T-helper 17 cell (primary cell): ENCODE results near the gene C9orf43. TPM values are rescaled to one million over a fixed set of nuclear protein-coding genes. Genes with fewer than 3 reads are reported as not detected.

Experiments
- ATAC-seq: fragments of 150-1000 bp; cut with Tn5 transposase; 2 replicates; pipeline ENCODE4 v1.10.0; 2021; ENCODE audit warnings: mild to moderate bottlenecking, moderate library complexity
- DNase-seq, 3 donors: peaks; one replicate each; pipeline versions ENCODE4 v3.0.0 to v3.0.0-alpha.2; 2020 to 2021
- H3K9me3 ChIP-seq: one replicate; pipeline ENCODE4 v1.7.0; 2013; ENCODE audit warnings: low read length, mild to moderate bottlenecking; ENCODE audit not compliant: control insufficient read depth, poor library complexity, severe bottlenecking
- H3K27ac Mint-ChIP-seq: one replicate; pipeline ENCODE4 v1.8.0; 2022; ENCODE audit warnings: mild to moderate bottlenecking, moderate library complexity, mixed read lengths
- H3K27me3 Mint-ChIP-seq: one replicate; pipeline ENCODE4 v1.8.0; 2022; ENCODE audit warnings: mixed read lengths
- H3K36me3 Mint-ChIP-seq: one replicate; pipeline ENCODE4 v1.8.0; 2022; ENCODE audit warnings: low read depth, mixed read lengths
- H3K4me1 Mint-ChIP-seq: one replicate; pipeline ENCODE4 v1.8.0; 2022; ENCODE audit warnings: mild to moderate bottlenecking, mixed read lengths
- H3K4me3 Mint-ChIP-seq: one replicate; pipeline ENCODE4 v1.8.0; 2022; ENCODE audit warnings: mild to moderate bottlenecking, moderate library complexity, mixed read lengths
- total RNA-seq, 4 donors: library from RNA in 2 of 4; stranded (reverse) in 2 of 4; gene quantifications; one replicate each; pipeline ENCODE4 v1.2.3 and lab custom pipeline; 2022 to 2026

Gene C9orf43
- total RNA-seq, 2 donors from 2014 or later, result 0.47 to 0.65 TPM

DNA sequence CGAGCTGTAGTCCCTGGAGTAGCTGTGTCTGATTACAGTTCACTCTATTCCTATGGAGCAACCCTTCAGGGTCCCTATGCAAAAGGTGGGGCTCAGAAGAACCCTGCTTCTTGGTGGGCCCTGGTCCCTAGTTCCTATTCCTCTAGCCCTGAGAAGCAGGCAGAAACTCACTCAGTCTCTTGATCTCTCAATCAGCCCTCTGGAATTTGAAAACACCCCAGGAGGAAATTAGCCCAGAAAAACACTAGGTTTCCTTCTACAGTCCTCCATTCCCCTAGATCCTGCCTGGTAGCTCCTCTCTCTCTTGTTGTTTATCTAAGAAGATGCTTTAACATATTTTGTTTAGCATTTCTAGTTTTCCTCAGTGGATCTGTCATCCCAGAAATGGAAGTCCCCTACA, 60.6 kb downstream of the C9orf43 start:
- no peak overlapping the region for H3K4me3 Mint-ChIP-seq
- no peaks in the 10 kb centered on the region for H3K36me3 Mint-ChIP-seq
- ATAC-seq (no peak), DNase-seq (no peak)
- H3K4me1 Mint-ChIP-seq, result peaks cover 2% of the 10 kb centered on the region
- no peaks in the 10 kb centered on the region for H3K9me3 ChIP-seq
- H3K27ac Mint-ChIP-seq, result no peak overlapping the region
- no peaks in the 10 kb centered on the region for H3K27me3 Mint-ChIP-seq

DNA sequence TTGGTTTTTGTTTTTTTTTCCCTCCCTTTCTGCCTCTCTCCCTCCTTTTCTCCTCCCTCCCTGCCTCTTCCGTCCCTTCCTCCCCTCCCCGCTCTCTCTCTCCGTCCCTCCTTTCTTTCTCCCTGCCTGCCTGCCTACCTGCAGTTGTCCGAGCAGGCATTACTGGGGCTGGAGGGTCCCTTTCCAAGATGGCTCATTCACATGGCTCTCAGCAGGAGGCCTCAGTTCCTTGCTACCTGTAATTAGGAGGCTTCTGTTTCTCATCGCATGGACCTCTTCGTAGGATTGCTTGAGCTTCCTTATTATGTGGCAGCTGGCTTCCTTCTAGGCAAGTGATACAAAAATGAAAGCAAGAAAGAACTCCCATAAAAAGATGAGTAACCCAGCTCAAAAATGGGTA, 61.0 kb downstream of the C9orf43 start:
- H3K4me3 Mint-ChIP-seq, result no peak overlapping the region
- H3K9me3 ChIP-seq, result no peaks in the 10 kb centered on the region
- H3K36me3 Mint-ChIP-seq, result no peaks in the 10 kb centered on the region
- ATAC-seq (no peak), DNase-seq (no peak)
- H3K27ac Mint-ChIP-seq, result no peak overlapping the region
- no peaks in the 10 kb centered on the region for H3K27me3 Mint-ChIP-seq
- peaks cover 2% of the 10 kb centered on the region for H3K4me1 Mint-ChIP-seq

DNA sequence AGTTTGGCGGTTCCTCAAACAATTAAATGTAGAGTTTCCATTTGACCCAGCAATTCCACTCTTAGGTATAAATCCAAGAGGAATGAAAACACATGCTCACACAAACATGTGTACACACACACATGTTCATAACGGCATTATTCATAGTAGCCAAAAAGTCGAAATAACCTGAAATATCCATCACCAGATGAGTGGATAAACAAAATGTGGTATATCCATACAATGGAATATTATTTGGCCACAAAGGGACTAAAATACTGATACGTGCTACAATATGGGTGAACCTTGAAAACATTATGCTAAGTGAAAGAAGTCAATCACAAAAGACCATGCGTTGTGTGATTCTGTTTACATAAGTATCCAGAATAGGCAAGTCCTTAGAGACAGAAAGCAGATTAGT, 61.7 kb downstream of the C9orf43 start:
- Mint-ChIP-seq H3K4me1 (peaks cover 2% of the 10 kb centered on the region), H3K27me3 (no peaks in the 10 kb centered on the region), H3K27ac (no peak overlapping the region), H3K4me3 (no peak overlapping the region), H3K36me3 (no peaks in the 10 kb centered on the region)
- H3K9me3 ChIP-seq, result no peaks in the 10 kb centered on the region
- no peak for ATAC-seq
- no peak for DNase-seq

DNA sequence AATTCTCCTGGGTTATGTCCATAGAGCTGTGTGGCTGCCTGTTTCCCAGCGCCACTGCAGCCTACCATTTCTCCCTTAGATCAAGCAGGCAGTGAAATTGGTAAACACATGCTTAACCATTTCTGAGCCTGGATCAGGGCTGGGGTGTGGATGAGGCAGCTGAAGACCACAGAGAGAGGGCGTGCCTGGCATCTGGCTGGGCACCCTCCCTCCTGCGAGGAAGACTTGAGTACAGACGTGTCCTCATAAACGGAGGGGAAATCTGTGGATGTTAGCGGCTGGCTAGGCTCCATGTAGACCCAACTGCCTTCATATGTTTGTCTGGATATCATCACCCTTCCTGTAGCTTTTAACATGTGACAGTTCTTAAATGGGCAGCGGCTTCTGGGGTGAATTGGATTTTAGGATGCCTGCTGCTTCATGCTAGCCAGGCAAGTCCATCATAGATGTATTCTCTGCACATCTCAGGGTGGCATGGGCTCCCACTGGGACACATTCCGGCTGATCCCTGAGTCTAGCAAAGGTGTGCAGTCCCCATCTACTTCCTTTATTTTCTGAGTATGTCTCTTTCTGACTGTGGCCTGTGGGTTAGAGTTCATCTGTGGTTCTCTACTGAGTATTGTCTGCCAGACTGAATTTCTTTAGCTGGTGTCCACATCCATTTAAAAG, 63.9 kb downstream of the C9orf43 start:
- no peaks in the 10 kb centered on the region for H3K9me3 ChIP-seq
- no peaks in the 10 kb centered on the region for H3K27me3 Mint-ChIP-seq
- DNase-seq (no peak), ATAC-seq (no peak)
- no peak overlapping the region for H3K27ac Mint-ChIP-seq
- peaks cover 12% of the 10 kb centered on the region for H3K4me1 Mint-ChIP-seq
- no peaks in the 10 kb centered on the region for H3K36me3 Mint-ChIP-seq
- H3K4me3 Mint-ChIP-seq, result no peak overlapping the region

DNA sequence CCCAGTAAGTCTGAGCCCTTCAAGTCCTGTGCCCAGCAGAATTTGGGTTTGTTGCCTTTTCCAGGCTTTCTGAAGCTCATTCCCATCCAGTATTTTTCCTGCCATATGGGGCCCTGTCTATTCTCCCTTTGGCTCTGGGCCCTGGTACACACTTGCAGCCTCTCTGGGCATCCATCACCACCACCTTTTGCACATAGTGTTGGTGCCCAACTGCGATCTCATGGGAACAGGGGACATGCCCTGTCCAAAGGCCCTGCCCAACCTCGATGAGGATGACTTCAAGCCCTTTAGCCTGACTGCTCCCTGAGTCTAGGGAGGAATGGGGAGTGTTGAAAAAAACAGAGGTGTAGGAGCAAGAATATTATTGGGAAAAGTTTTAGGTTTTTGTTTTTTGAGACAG, 64.5 kb downstream of the C9orf43 start:
- H3K27ac Mint-ChIP-seq, result no peak overlapping the region
- peaks cover 4% of the 10 kb centered on the region for H3K27me3 Mint-ChIP-seq
- peaks cover 16% of the 10 kb centered on the region for H3K4me1 Mint-ChIP-seq
- no peaks in the 10 kb centered on the region for H3K9me3 ChIP-seq
- ATAC-seq (no peak), DNase-seq (no peak)
- H3K36me3 Mint-ChIP-seq, result no peaks in the 10 kb centered on the region
- H3K4me3 Mint-ChIP-seq, result no peak overlapping the region

DNA sequence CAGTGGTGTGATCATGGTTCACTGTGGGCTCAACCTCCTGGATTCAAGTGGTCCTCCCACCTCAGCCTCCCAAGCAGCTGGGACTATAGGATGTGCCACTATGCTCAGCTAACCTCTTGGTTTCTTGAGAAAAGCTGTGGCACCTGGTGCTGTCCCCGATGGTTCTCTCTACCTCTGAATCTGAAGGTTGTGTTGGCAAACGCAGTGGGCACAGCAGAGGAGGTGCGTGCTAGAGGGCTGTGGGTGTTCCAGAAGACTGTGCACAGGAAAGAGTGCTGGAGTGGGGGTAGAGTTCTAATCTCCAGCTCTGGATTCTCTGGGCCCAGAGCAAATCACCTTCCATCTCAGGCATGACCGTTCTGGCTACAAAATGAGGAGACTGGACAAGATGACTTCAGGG, 65.4 kb downstream of the C9orf43 start:
- Mint-ChIP-seq H3K36me3 (peaks cover 2% of the 10 kb centered on the region), H3K27ac (no peak overlapping the region), H3K27me3 (peaks cover 4% of the 10 kb centered on the region), H3K4me1 (peaks cover 19% of the 10 kb centered on the region), H3K4me3 (no peak overlapping the region)
- H3K9me3 ChIP-seq, result no peaks in the 10 kb centered on the region
- ATAC-seq, result no peak
- DNase-seq, result no peak

DNA sequence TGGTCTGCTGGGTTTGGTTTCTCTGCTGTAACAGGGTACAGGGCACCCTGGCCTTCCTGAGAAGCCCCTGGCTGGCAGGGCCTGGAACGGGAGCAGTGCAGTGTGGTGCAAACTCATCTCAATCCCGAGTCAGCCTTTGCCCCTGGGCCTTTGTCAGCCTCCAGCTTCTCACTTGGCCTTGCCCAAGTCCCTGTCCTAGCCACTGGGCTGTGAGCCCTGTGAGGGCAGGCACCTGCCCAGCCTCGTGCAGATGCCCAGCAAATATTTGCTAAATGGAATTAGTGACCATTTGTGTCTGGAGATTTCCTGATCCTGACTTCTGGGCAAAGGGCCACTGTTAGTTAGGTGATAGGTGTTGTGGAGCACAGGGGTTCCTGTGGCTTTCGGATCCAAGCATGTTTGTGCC, 66.0 kb downstream of the C9orf43 start:
- H3K9me3 ChIP-seq, result no peaks in the 10 kb centered on the region
- ATAC-seq, result no peak
- peaks cover 4% of the 10 kb centered on the region for H3K27me3 Mint-ChIP-seq
- H3K27ac Mint-ChIP-seq, result no peak overlapping the region
- DNase-seq, result no peak
- H3K4me3 Mint-ChIP-seq, result no peak overlapping the region
- H3K4me1 Mint-ChIP-seq, result peaks cover 20% of the 10 kb centered on the region
- H3K36me3 Mint-ChIP-seq, result peaks cover 2% of the 10 kb centered on the region

DNA sequence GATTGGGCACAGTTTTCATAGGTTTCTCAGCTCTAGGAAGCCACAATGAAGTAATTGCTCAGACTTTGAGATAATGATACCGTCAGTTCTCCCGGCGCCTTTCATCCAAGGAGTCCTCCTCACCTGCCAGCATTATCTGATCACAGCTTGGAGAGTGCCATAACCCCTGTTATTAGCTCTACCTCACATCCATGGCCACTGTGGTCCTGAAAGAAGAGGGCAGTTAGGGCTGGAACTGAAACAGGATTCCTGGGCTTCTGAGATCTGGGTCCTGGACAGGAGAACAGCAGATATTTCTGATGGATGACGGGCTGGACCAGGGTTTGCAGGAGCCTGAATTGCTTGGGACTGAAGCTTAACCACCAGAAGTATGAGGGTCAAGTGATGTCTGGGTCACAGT, 66.5 kb downstream of the C9orf43 start:
- no peak for DNase-seq
- peaks cover 4% of the 10 kb centered on the region for H3K27me3 Mint-ChIP-seq
- no peak overlapping the region for H3K27ac Mint-ChIP-seq
- no peaks in the 10 kb centered on the region for H3K9me3 ChIP-seq
- peaks cover 20% of the 10 kb centered on the region for H3K4me1 Mint-ChIP-seq
- H3K36me3 Mint-ChIP-seq, result peaks cover 2% of the 10 kb centered on the region
- H3K4me3 Mint-ChIP-seq, result no peak overlapping the region
- ATAC-seq, result no peak

DNA sequence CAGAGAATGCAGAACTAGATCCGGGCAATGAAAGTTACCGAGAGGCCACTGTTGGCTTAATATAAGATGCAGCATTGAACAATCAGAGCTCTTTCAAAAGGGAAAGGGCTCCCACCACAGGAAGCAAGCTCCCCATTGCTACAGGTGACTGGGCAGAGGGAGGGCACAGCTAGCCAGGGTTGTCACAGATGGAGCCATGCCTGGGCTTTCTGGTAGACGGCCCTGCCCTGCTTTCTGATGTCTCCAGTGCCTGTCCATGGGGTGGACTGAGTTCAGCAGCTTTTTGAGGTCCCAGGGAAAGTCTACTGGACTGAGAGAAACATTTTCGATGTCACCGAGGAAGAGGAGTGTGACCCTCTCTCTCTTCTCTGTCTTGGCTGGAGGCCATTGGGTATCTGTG, 67.1 kb downstream of the C9orf43 start:
- Mint-ChIP-seq H3K27me3 (peaks cover 4% of the 10 kb centered on the region), H3K27ac (no peak overlapping the region), H3K36me3 (peaks cover 2% of the 10 kb centered on the region), H3K4me1 (peaks cover 20% of the 10 kb centered on the region), H3K4me3 (no peak overlapping the region)
- no peak for ATAC-seq
- no peak for DNase-seq
- H3K9me3 ChIP-seq, result no peaks in the 10 kb centered on the region

DNA sequence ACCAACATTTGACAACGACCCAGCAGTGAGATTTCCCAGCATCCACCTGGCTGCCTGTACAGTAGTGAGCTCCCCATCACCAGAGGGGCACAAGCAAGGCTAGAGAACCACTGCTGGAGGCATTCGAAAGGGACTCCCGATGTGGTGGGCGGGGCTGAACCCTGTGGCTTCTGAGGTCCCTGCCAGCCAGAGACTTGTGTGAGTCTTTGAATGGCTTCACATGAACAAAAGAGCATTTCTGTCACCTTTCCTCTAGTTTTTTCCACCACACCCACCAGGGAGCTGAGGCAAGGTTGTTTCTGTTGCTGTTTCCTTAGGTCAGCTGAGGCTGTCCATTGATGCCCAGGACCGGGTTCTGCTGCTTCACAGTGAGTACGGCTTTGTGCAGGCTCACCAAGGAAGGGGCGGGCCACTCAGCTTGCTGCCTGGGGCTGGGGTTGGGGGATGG, 68.7 kb downstream of the C9orf43 start:
- Mint-ChIP-seq H3K27me3 (peaks cover 4% of the 10 kb centered on the region), H3K36me3 (peaks cover 2% of the 10 kb centered on the region), H3K4me3 (no peak overlapping the region), H3K27ac (peak overlapping the region; percentile 79), H3K4me1 (peaks cover 20% of the 10 kb centered on the region)
- no peak for DNase-seq
- no peaks in the 10 kb centered on the region for H3K9me3 ChIP-seq
- ATAC-seq, result peak; percentile 52

Other genes with a start within 250 kb of the C9orf43 start
- gene FKBP15, start 189.5 kb upstream of the C9orf43 start, total RNA-seq, result 10 to 100 TPM; 19.3 to 24.0 TPM
- gene SLC31A1, start 189.2 kb upstream of the C9orf43 start, total RNA-seq, result 1 to 10 TPM; 2.3 to 4.0 TPM
- gene CDC26, start 135.2 kb upstream of the C9orf43 start, total RNA-seq, result 10 to 100 TPM; 20.2 to 22.8 TPM
- gene PRPF4, start 135.1 kb upstream of the C9orf43 start, total RNA-seq, result 10 to 100 TPM; 17.0 to 17.8 TPM
- gene RNF183, start 107.4 kb upstream of the C9orf43 start, total RNA-seq, result not detected
- gene WDR31, start 70.5 kb upstream of the C9orf43 start, total RNA-seq, result under 1 TPM; 0.82 to 0.86 TPM
- gene BSPRY, start 61.2 kb upstream of the C9orf43 start, total RNA-seq, result under 1 TPM in 1 of 2 donors, not detected in 1; 0.32 TPM
- 10 to 100 TPM; 13.9 to 14.6 TPM for gene HDHD3, start 33.8 kb upstream of the C9orf43 start, total RNA-seq
- 10 to 100 TPM; 19.3 to 21.8 TPM for gene ALAD, start 9.5 kb upstream of the C9orf43 start, total RNA-seq
- gene POLE3, start 72 bp upstream of the C9orf43 start, total RNA-seq, result 10 to 100 TPM; 46.6 to 63.7 TPM
- 10 to 100 TPM; 17.4 to 22.0 TPM for gene RGS3, start 53.0 kb downstream of the C9orf43 start, total RNA-seq